Inflammatory macrophage treated with lipopolysaccharide for 4 hours (primary cell): ENCODE results near the gene UBE2I.
"Not testable (repeated sequence)": the region's sequence is repeated elsewhere in the genome, so short reads cannot be mapped to it uniquely, and the experiment has no call there.

Experiments
- DNase-seq: peaks from one replicate; pipeline ENCODE4 v3.0.0-alpha.2; 2020

The UBE2I gene

DNA sequence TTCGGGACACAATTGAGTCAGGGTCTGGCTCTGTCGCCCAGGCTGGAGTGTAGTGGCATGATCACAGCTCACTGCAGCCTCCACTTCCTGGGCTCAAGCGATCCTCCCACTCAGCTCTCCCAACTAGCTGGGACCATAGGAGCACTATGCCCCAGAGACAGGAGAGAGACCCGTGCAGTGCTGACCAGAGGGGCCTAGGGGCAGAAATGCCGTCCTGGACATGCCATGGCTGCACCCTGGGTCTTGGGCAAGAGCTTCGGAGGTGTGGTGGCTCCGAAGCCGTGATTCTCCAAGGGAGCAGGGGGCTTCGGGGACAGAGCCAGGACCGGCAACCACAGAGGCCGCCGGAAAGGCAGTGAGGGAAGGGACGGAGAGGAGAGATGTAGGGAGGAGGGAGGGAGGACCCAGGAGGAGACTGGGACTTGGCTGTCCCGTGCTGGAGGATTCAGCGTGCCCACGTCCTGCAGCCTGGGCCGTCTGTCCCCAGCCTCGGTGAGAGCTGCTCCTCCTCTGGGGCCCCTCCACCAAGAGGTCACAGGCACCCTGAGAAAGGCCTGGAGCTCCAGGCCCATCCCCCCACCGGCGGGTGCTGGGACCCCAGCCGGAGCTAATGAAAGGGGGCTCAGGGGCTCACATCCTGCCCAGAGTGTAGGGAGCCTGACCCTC is 31.7 kb upstream of the UBE2I start:
- DNase-seq: no peak

DNA sequence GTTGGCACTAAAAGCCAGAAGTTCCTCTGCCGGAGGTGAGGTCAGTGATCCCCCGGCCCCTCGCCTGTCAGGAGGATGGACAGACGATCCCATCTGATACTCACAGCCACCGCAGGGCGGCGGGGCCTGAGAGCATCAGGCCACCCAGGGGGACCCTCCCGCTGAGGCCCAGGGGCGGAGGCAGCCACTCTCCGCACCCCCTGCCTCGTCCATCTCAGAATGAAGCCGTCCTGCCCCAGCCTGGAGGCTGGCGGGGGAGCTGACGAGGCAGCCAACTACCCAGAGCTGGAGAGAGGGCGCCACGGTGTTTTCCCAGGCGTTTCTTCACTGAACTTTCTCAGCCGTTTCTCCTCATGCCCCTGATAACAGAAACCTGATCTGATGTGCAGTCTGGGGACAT is 31.0 kb upstream of the UBE2I start:
- DNase-seq: no peak

DNA sequence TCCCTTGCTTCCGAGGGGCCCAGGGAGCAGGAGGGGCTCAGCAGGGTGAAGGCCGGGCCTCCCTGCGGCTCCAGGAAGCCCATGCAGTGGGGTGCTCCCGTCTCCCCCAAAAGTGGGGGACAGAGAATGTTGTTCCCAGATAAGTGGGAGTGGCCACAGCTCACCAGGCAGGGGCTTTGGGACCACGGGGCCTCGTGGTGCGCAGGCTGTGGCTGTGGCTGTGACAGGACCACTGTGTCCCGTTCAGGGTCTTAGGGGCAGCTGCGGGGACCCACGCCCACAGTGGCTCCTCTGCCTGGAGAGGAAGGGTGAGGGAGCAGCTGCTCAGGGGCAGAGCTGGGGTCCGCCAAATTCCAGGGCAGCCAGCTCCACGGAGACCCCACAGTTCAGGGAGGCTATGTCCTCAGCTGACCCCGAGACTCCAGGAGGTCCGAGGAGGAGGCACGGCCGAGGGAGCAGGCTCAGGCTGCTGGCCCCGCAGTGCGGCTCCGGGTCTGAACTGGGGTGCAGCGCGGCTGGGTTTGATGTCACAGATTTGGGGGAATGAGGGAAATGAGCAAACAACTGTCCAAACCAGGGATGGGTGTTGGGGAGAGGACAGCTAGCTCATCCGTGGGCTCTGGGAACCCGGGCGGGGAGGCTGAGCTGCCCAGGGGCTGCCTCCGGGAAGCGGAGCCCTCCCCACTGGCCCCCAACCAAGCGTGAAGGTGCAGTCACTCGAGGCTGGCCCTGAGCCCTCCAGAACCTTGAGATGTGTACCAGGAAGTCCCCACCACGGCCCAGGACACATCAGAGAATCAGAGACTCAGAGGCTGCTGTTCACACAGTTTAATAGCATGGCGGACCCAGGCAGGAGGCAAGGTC is 30.1 kb upstream of the UBE2I start:
- no peak for DNase-seq

DNA sequence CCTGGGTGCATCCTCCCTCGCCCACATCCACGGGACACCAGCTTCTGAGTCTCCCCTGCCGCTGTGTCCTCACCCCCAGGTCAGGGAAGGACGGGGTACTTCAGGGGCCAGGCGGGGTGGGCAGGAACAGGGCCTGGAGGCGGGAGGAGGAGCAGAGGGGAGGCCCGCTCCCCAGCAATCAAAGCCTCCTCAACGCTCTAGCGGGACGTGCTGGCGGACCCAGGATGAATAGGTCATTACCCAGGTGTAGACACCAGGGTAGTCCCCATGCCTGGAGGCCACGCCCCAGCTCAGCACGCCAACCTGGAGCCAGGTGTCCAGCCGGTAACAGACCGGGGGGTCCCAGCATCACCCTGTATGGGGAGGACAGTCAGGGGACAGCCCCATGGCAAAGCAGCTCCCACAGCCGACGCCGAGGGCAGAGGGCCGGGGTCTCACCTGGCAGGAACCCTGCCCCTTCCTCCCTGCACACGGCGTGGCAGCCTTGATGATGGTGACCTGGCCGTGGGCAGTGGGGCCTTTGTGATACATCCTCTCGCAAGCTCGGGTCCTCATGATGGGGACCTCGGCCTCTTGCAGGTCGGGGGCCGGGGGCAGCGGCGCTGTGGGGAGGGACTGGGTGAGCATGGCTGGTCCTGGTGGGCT is 29.4 kb upstream of the UBE2I start:
- no peak for DNase-seq

DNA sequence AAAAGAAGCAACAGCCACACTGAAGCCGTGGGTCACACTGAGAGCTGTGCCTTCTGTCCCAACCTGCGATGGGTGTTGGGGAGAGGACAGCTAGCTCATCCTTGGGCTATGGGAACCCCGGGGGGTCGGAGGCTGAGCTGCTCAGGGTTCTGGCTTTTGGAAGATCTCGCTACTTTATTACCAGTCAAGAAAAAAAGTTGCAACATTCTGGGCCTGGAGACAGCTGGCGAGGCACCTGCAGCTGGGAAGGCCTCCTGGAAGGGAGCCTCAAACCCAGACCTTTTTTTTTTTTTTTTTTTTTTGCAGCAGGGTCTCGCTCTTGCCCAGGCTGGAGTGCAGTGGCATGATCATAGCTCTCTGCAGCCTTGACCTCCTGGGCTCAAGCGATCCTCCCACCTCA is 28.7 kb upstream of the UBE2I start:
- no peak for DNase-seq

DNA sequence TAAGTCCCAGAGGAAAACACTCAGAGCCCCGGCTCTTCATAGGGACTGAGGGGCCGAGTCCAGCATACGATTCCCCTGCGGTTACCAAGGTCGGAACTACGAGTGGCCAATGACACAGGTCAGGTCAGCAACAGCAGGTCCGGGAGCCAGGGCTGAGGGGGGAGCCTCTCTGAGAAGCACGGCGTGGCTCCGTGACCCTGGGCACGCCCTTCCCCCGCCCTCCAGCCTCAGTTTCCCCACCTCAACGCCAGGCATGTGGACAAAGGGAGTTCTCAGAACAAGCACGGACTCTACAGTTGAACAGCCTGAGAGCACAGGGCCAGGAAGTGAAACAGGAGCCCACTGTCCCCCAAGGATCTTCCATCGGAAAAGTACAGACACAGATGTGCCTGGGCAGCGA is 27.9 kb upstream of the UBE2I start:
- DNase-seq: no peak

DNA sequence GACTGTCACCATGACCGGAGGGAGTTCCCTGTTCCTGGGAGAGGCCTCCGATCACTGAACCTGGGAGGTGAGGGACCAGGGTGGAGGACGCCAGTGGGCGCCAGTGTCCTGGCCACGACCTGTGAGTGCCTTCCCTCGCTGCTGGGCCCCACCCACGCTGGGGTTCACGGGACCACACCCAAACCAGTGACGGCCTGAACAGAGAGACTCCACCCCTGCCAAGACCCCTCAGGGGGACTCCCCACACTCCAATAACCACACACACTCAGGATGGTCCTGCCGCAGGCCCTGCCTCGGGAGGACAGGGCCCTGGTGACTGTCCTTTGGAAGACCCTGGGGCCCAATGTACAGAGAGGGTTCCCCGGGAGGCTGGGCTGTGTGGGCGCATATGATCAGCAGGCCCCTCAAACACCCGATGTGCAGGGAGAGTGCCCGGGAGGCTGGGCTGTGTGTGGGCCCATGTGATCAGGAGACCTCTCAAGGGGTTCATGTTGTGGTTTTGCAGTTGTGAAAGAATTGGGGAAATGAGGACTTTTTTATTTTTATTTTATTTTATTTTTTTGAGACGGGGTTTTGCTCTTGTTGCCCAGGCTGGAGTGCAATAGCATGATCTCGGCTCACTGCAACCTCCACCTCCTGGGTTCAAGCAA is 27.0 kb upstream of the UBE2I start:
- DNase-seq: no peak

DNA sequence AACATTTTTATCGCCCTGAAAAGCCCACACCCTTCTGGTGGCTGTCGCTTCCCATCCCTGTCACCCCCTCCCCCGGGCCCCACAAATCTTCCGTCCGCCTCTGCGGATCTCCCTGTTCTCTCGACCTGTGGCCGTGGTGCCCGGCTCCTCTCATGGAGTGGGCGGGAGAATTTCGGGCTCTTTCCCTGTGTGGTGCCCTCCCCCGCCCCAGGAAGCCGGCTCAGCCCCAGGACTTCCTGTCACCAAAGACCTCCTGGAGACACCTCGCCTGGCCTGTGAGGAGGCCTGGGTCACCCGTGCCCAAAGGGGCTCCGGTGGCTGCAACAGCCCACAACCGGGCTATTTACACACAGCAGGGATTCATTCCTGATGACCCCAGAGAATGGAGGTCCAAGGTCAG is 26.1 kb upstream of the UBE2I start:
- DNase-seq: no peak

DNA sequence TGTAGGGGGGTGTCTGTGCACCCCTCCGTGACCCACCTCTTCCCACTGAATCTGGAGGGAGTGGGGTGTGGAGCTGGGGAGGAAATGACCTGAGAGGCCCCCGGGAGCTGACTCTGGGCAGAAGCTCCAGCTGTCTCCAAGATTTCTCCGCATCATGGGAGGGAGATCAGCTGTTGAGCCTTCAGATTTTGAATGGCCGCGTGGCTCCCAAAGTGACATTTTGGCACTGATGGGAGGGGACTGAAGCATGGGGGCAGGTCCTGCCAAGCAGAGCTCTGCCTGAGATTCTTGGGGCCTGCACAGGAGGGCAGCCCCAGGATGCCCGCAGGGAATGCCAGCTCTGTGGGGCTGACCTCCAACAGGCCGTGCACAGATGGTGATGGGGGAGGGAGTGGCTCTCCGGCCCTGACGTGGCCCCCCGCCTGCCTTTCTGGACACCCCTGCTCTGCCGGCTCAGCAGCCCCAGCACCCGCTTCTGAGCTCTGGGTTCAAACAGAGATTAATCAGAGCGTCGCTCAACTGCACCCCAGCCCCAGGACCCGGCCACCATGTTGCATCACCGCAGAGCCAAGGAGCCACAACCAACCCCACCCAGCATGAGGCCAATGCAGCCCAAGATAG is 25.3 kb upstream of the UBE2I start:
- DNase-seq: no peak

DNA sequence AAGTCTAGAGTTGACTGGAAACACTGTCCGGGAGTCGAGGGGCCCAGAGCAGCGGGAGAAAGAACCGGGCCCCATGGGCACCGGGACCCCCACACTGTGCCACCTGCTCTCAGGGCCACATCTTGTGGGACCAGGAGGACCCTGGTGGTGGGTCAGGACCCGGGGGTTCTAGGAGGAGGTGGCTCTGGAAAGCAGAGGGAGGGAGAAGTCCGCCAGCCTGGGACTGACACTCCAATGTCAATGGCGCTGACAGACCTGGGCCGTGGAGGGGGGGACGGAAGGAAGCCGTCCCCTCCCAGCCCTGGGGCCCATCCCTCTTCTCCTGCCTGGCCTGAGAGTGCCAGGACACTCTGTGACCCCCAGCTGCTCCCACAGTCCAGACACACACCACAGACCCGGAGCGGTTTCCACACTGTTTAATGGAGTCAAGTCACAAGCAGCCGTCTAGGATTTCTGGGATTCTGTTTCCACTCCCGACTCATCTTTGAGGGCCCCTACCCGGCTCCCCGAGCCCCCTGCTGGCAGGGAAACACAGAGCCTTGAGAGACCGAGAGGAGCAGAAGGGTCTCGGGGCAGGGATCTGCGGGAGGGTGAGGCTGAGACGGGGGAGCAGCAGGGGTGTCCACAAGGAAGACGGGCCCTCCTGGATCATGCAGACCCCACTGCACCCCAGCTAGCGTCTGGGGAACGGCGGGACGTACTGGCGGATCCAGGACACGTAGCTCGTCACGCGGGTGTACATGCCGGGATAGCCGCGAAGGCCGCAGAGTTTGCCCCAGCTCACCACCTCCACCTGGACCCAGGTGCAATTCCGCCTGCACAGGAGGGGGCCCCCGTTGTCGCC is 23.5 kb upstream of the UBE2I start:
- no peak for DNase-seq

DNA sequence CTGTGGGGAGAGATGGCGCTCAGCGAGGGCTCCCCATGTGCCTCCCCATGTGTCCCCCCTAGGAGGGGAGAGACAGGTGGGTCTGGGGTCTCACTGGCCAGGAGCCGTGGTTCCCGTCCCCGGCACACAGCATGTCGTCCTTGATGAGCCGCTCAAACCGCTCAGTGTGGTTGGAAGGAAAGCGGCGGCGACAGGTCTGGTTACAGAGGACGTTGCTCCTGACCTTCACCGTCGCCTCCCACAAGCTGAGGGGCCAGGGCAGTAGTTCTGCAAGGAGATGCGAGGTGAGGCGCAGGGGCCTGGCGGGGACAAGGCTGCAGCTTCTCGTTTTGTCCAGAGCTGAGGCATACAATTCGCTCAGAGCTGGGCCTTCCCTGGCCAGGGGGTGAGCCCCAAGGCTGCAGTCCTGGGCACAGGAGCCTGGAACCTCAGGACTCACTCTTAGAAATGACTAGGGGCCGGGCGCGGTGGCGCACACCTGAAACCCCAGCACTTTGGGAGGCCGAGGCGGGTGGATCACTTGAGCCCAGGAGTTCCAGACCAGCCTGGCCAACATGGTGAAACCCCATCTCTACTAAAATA is 22.8 kb upstream of the UBE2I start:
- DNase-seq: no peak

DNA sequence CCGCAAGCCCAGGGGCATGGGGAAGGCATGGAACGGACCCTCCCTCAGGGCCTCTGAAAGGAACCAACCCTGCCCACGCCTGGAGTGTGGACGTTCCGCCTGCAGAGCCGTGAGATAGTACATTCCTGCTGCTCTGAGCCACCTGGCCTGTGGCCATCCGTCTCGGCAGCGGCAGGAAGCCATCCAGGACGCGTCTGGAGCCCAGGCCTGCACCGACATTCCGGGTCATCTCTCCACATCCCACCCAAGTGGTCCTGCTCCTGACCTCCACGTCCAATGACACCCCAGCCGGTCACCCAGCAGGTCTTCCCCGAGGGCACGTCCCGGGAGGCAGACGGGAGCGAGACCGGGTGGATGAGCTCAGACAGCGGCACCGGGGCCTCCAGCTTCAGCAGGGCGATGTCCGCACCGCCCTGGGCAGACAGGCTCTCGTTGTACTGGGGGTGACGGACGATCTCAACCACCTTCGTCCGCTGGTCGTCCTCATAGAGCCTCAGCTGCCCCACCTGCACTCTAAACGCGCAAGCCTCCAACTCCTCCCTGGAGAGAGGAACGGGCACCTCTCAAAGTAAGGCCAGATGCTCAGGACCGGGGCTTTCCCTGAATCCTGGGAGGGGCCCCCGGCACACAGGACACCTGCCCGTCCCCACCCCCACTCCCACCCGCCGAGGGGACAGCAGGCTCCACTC is 21.3 kb upstream of the UBE2I start:
- DNase-seq: no peak

DNA sequence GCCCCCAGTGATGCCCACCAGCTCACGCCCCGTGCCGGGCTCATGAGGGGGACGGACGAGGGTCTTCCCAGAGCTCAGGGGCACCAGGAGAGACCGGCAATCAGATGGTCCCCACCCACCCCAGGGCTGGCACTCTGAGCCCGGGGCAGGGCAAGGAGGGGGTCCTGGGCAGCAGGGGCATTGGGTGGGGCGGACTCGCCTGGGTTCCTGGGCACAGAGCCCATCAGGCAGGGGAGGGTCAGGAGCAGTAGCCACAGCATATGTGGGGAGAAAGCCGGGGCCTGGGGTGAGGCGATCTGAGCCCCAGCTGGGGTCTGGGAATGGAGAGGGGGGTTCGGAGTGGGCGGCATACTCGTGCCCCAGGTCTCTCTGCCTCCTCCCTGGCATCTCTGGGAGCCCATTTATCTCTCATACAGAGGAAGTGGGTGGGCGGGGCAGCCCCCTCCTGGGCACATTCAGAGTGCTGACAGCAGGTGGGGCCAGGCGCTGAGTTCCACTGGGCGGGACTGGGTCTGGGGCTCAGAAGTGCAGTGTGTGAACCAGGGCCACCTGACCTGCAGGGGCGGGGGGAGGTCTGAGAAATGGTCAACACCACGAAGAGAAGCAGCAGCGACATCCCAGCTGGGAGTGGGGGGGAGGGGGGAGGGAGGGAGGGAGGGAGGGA is 20.5 kb upstream of the UBE2I start:
- no peak for DNase-seq

DNA sequence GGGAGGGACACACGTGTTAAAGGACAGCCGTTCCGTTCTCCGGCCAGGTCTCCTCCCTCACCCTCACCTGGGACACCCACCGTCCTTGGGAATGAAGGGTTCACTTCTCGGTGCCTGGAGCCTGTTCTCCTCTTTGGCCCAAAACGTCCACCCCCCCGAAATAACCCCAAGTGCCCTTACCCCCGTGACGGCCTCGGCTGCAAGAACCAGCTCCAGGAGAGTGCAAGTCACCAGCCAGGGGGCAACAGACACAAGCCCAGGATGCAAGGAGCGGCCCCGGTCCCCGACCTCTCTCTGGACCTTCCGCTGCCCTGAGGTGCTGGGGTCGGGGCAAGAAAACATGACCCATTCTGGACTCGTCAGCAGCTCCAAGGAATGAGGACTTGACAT is 20.0 kb upstream of the UBE2I start:
- DNase-seq: no peak

DNA sequence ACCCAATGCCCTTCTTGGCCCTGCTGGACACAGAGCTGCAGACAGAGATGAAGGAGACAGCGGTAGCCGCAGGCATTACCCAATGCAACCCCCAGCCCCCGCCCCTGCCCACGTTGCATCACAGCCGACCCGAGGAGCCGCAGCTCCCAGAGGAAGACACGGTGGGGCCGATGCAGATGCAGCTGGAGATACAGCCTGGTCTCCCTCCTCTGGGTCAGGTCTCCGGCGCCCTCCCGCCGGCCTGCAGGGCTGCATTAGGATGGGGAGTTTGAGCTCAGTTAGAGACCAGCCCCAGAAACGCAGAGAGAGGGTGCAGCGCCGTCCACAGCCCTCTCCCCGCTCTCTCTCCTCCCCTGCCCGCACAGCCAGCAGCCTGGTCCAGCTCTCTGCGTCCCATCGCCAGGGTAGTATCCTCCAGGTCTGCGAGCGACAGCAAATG is 19.4 kb upstream of the UBE2I start:
- DNase-seq: no peak

DNA sequence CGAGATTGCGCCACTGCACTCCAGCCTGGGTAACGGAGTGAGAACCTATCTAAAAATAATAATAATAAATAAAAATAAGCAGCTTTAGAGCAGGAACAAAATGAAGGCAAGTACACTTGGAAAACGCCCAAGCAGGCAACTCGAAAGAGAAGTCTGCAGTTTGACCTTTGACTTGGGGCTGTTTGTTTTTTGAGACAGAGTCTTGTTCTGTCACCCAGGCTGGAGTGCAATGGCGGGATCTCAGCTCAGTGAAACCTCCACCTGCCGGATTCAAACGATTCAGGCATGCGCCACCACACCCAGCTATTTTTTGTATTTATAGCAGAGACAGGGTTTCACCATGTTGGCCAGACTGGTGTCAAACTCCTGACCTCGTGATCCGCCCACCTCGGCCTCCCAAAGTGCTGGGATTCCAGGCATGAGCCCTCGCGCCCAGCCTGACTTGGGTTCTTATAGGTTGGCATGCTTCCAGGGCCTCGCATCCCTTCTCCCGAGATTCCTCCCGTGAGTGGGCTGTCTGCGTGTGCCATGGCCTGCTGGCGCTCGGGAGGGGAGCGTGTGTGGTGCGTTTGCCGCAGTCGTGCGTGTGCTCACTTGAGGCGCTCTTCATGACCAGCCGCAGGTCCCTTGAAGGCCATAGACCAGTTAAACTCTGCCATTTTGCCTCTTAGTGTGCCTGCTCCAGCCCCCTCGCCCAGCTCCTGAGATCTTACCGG is 18.4 kb upstream of the UBE2I start:
- DNase-seq: no peak

DNA sequence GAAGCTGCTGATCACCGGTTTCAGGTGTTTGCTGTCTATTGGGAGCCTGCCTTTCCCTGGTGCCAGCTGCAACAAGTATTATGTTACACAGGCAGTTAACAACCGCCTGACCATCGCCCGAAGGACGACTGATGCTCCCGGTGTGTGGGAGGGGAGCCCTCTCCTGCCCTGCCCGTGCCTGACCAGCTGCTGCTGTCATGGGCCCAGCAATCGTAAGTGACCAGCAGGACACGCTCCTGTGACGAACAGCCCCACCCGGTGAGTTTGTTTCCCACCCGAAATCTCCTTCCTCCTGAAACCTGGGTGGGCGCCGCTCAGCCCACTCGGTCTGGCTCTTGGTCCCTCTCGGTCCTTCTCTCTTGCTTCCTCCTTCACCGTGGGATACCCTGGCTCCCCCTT is 17.9 kb upstream of the UBE2I start:
- no peak for DNase-seq

DNA sequence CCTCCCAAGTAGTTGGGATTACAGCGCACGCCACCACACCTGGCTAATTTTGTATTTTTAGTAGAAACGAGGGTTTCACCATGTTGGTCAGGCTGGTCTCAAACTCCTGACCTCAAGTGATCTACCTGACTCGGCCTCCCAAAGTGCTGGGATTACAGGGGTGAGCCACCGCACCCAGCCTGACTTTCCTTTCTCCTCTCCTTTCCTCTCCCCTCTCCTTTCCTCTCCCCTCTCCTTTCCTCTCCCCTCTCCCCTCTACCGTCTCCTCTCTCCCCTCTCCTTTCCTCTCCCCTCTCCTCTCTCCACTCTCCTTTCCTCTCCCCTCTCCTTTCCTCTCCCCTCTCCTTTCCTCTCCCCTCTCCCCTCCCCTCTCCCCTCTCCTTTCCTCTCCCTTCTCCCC is 17.2 kb upstream of the UBE2I start:
- DNase-seq: not testable (repeated sequence)

DNA sequence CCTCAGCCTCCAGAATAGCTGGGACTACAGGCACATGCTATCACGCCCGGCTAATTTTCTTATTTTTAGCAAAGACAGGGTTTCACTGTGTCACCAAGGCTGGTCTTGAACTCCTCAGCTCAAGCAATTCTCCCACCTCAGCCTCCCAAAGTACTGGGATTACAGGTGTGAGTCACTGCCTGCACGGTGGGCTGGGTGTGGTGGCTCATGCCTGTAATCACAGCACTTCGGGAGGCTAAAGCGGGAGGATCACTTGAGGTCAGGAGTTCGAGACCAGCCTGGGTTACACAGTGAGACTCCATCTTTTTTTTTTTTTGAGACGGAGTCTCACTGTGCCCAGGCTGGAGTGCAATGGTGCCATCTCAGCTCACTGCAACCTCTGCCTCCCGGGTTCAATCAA is 16.6 kb upstream of the UBE2I start:
- DNase-seq: not testable (repeated sequence)
